Bronchial epithelial cell (primary cell): Measurements from ENCODE around the gene PTPRN2. TPM values are rescaled to one million over a fixed set of nuclear protein-coding genes. Genes with fewer than 3 reads are reported as not detected.
"Not testable (repeated sequence)": the region's sequence is repeated elsewhere in the genome, so short reads cannot be mapped to it uniquely, and the experiment has no call there.

Experiments
- DNase-seq: peaks from one replicate; pipeline ENCODE4 v3.0.0-alpha.2; 2010; ENCODE audit warnings: low read depth
- FAIRE-seq: peaks from 2 replicates; lab custom pipeline; 2011; peaks lifted over from hg19 to GRCh38; lab: Jason Lieb, UNC
- H3K27me3 ChIP-seq: 2 replicates; pipeline ENCODE4 v1.5.1; 2011; ENCODE audit warnings: low read length; ENCODE audit not compliant: control insufficient read depth, insufficient read depth
- H3K36me3 ChIP-seq: 2 replicates; pipeline ENCODE4 v1.5.1; 2011; ENCODE audit warnings: low read length; ENCODE audit not compliant: control insufficient read depth, insufficient read depth
- H3K4me3 ChIP-seq: 2 replicates; pipeline ENCODE4 v1.5.1; 2011; ENCODE audit warnings: mild to moderate bottlenecking, low read depth, low read length, control low read depth
- CTCF ChIP-seq: IDR thresholded peaks from 2 replicates; pipeline ENCODE4 v1.5.1; 2011; ENCODE audit warnings: mild to moderate bottlenecking, moderate library complexity, low read length, control low read depth, inconsistent platforms; ENCODE audit not compliant: insufficient read depth, severe bottlenecking
- total RNA-seq: library from RNA; depleted of rRNA; stranded (reverse); fragments of >200 nt; gene quantifications from 2 replicates; pipeline ENCODE4 v1.2.1, GENCODE V29; 2014

PTPRN2 gene
- total RNA-seq, 1 donor from 2014 or later = 1.1 TPM

- Histone ChIP-seq H3K4me3 (no peak overlapping the region), H3K27me3 (no peaks in the 10 kb centered on the region), H3K36me3 (no peaks in the 10 kb centered on the region)
- FAIRE-seq (no peak), DNase-seq (no peak)
- TF ChIP-seq CTCF = no peak
These were observed 860.9 kb downstream of the PTPRN2 start for GRCh38 chr7:157726764-157727163.

GRCh38 chr7:157725312-157725711 lies 862.3 kb downstream of the PTPRN2 start:
- FAIRE-seq, H3K27me3 ChIP-seq, DNase-seq: not testable (repeated sequence)

GRCh38 chr7:157723205-157723604 lies 864.4 kb downstream of the PTPRN2 start:
- Histone ChIP-seq H3K4me3 (no peak overlapping the region), H3K27me3 (no peaks in the 10 kb centered on the region), H3K36me3 (no peaks in the 10 kb centered on the region)
- TF ChIP-seq CTCF = no peak
- no peak for FAIRE-seq
- no peak for DNase-seq

More at GRCh38 chr7:157725312-157725711, 862.3 kb downstream of the PTPRN2 start:
- not testable (repeated sequence) for H3K4me3 ChIP-seq, H3K36me3 ChIP-seq

GRCh38 chr7:157722137-157723060 lies 865.2 kb downstream of the PTPRN2 start:
- DNase-seq (no peak), FAIRE-seq (no peak)
- Histone ChIP-seq H3K4me3 (no peak overlapping the region), H3K36me3 (no peaks in the 10 kb centered on the region), H3K27me3 (no peaks in the 10 kb centered on the region)
- TF ChIP-seq CTCF = no peak

GRCh38 chr7:157721468-157722136 lies 866.0 kb downstream of the PTPRN2 start:
- no peak overlapping the region for H3K4me3 ChIP-seq
- FAIRE-seq (no peak), DNase-seq (no peak)
- TF ChIP-seq CTCF = no peak
- H3K36me3 ChIP-seq = no peaks in the 10 kb centered on the region
- no peaks in the 10 kb centered on the region for H3K27me3 ChIP-seq
